DMS 273 (cell line): ENCODE data around the gene APBA1.
A peak's percentile ranks its signal among the peaks of the same experiment; 100 is the strongest.

Source experiments
- DNase-seq: peaks from one replicate; lab custom pipeline; 2025; ENCODE audit not compliant: unreplicated experiment; lab: John Stamatoyannopoulos, UW

Gene APBA1

GRCh38 chr9:69579760-69580581, 92.2 kb downstream of the APBA1 start:
- DNase-seq: peak; percentile 2

DNA sequence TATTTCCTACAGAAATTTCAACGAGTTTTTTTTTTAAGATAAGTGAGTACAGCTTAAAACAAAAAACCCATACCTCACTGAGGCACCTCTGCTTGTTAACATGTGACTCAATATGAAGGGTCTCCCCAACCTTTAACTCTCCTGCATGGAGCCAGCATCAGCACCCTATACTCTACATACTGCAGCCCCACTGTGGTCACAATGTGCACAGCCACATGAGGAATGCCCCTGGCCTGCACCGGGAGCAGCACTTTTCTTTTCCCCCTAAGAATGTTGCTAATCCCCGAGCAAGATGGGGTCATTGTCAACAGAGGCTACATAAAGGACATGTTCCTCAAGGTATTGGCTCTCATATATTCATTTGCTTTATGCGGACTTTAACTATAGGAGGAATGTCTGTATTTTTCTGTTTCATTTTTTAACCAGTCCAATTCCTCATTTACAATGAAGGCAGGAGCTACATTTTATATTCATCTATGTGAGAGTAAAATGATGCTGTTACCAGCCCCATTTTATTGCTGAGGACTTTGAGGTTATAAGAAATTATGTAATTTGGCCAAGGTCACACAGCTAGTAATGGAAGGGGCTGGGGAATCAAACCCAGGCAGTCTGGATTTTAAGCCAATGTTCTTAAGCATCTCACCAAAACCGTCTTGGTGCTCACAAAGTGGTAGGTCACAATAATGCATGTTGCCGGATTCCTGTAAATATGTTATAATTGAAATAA, 93.0 kb downstream of the APBA1 start:
- DNase-seq: no peak

- peak; percentile 24 for DNase-seq
Measured at GRCh38 chr9:69578026-69578425, 94.1 kb downstream of the APBA1 start.

GRCh38 chr9:69577123-69577522, 95.0 kb downstream of the APBA1 start:
- DNase-seq: no peak

DNA sequence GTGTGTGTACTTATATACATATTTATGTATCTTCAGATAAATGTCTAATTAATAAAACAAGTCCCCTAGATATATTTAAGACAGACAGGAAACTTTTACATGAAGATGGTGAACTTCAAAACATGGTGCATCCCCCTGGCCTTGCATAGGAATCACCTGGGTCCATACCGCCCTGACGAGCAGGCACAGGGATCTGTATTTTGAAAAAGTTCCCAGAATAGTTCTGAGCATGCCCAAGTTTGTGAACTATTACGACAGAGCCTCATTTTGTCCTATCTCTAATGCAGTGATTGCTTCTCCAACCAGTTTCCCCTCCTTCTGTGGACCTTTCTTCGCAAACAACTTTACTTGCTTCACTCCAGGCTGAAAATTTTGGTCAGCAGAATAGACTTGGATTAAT, 98.1 kb downstream of the APBA1 start:
- DNase-seq: no peak

DNA sequence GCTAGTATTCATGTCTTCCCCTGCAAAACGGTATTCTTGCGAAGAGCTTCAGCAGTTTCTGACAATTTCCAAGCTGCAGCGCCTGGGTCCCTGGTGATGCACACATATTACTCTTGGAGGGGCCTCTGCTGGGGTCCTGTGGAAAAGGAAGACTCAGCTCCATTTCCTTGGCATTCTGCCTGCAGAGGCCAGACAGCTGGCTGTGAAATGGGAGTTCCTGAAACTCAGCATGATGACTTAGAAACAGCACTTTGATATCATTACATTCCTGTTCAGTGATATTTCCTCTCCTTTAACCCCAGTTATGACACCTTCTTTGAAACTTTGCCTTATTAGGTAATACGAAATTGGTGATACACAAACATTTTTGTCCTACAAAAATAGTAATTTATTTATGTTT, 98.5 kb downstream of the APBA1 start:
- DNase-seq: peak; percentile 43

- DNase-seq: no peak
Measured at GRCh38 chr9:69572611-69573010, 99.6 kb downstream of the APBA1 start.

GRCh38 chr9:69571032-69571431, 101.1 kb downstream of the APBA1 start:
- DNase-seq: no peak

DNA sequence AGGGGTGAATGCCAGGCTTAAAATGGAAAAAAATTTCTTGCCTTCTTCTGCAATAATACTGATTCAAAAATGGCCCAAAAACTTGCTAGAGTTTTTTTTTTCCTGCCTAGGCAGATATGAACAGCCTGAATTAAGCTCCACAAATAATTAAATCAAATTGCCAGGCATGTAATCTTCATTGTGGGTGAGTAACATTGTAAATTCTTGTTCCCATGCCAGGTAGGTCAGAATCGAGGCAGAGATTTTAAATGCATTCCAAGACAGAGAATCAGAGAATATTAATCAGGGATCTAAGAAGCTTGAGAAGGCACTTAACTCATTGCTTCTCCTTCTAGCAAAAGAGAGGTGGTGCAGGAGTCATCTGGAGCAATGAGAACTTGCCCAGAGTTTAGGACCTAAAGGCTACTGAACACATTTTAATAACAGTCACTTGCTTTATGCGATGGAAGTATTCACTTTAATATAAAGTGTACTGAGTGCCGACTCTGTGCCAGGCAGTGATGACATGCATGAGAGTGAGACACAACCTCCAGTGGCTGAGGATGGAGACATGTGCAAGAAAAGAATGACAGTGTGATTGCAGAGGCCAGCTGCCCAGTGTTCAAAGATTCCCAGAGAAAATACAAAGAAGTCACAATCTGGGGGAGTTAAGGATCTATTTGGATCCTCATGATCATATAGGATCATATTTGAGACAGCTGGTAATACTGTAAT, 102.3 kb downstream of the APBA1 start:
- no peak for DNase-seq

DNA sequence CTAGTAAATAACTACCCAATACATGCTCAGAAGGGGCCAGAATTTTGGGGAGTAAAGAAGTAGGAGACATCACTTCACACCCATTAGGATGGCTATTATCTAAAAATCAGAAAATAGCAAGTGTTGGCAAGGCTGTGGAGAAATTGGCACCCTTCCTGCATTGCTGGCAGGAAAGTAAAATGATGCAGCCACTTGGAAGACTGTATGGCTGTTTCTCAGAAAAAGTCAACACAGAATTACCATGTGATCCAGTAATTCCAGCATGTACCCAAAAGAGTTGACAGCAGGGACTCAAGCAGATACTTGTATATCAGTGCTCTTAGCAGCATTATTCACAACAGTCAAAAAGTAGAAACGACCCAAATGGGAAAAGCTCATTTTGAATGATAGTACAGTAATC, 107.6 kb downstream of the APBA1 start:
- DNase-seq: peak; percentile 27

DNA sequence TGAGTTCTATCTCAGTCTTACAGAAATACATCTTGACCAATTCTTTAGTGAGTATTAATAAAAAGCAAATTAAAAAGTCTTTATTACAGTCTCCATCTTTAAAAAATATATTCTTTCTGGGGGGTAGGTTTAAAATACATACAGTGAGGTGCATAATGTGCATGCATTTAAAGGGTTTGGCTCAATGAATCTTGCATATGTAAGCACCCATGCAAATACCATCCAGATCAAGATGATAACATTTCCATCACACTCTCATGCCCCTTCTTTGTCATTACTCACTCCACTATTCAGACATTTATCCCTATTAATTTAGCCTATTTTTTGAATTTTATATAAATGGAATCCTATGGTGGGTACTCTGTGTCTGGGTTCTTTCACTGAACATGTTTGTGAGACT, 113.0 kb downstream of the APBA1 start:
- no peak for DNase-seq

- no peak for DNase-seq
Measured at GRCh38 chr9:69556707-69557106, 115.5 kb downstream of the APBA1 start.

GRCh38 chr9:69555802-69556201, 116.4 kb downstream of the APBA1 start:
- no peak for DNase-seq

DNA sequence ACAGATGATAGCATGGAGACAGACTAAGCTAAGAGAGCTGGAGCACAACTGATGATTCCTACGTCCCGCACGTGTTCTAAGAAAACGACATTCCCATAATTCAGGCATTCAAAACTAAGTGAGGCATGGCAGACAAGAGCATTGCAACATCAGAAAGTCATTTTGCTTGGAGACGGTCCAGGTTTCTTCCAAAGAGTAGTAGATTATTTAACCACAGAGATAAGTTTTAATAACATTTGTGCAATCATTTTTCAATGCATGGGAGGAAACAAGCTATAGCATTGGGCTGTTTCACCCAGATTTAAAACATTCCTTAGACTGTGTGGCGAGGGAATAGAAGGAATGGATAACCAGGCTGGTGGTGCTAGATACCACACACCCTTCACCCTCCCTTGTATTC, 117.2 kb downstream of the APBA1 start:
- DNase-seq: no peak

GRCh38 chr9:69549310-69550202, 122.6 kb downstream of the APBA1 start:
- DNase-seq: peak; percentile 66

GRCh38 chr9:69548681-69549080, 123.5 kb downstream of the APBA1 start:
- DNase-seq: no peak

- DNase-seq: peak; percentile 63
Measured at GRCh38 chr9:69546265-69546664, 125.9 kb downstream of the APBA1 start.

DNA sequence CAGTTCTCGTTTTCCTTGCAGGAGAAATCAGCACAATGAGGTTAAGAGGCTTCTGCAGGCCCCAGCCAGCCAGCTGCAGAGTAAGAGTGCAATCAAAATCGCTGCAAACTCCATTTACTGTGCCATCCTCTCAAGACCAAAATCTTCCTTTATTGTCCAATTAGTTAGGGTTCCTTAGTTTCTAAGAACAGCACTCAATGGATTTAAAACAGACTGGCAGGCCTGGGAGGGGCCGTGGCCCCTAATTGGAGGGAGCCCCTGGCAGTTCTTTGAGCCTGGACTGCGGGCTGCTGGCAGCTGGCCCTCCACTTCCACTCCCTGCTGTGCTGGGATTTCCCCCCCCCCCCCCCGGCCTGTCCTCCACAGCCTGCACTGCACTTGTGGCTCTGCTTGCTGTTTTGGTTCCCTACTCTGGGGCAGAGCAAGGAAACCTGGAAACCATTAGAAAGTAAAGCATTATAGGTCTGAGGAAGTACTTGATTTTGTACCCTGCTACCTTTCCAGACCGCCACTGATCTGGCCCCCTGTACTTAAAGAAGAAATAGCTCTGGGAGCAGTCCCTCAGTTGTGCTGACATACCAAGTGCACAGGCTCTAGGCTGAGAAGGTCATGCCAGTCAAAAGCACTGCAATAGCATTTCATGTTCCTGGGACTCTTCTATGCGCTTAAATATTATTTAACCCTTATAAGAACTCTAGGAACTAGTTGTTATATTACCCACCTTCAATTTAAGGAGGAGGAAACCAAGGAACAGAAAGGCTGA, 129.0 kb downstream of the APBA1 start:
- peak; percentile 64 for DNase-seq

GRCh38 chr9:69542058-69542457, 130.1 kb downstream of the APBA1 start:
- no peak for DNase-seq

GRCh38 chr9:69535911-69536310, 136.3 kb downstream of the APBA1 start:
- DNase-seq: no peak
